ENCODE results near the gene SMU1.

SMU1 gene

GRCh38 chr9:33076046-33077004, at the start of gene SMU1:
Gene SMU1 (minus strand): TSS chr9:33076674. CDS start chr9:33076608, 66 bp downstream.
- DNase-seq (ENCODE audit: low spot score) (peak; percentile 94), FAIRE-seq (peak; percentile 86)

GRCh38 chr9:33125461-33125860, 49.0 kb upstream of the SMU1 start:
- no peak for DNase-seq (ENCODE audit: low spot score)
- no peak for FAIRE-seq

GRCh38 chr9:33124751-33125381, 48.4 kb upstream of the SMU1 start:
- DNase-seq (ENCODE audit: low spot score), result no peak
- FAIRE-seq, result no peak

GRCh38 chr9:33124046-33124445, 47.6 kb upstream of the SMU1 start:
- DNase-seq (ENCODE audit: low spot score) (no peak), FAIRE-seq (no peak)

GRCh38 chr9:33123407-33124031, 47.0 kb upstream of the SMU1 start:
- FAIRE-seq, result no peak
- no peak for DNase-seq (ENCODE audit: low spot score)

- DNase-seq (ENCODE audit: low spot score), result no peak
- FAIRE-seq, result no peak
Observed at GRCh38 chr9:33120620-33121019, 44.1 kb upstream of the SMU1 start.

- no peak for FAIRE-seq
- DNase-seq (ENCODE audit: low spot score), result no peak
Observed at GRCh38 chr9:33117796-33118195, 41.3 kb upstream of the SMU1 start.

- DNase-seq (ENCODE audit: low spot score) (no peak), FAIRE-seq (peak; percentile 73)
Observed at GRCh38 chr9:33117306-33117705, 40.8 kb upstream of the SMU1 start.

- DNase-seq (ENCODE audit: low spot score), result no peak
- FAIRE-seq, result no peak
Observed at GRCh38 chr9:33116860-33117259, 40.4 kb upstream of the SMU1 start.

GRCh38 chr9:33114746-33115145, 38.3 kb upstream of the SMU1 start:
- FAIRE-seq, result no peak

GRCh38 chr9:33113799-33114547, 37.5 kb upstream of the SMU1 start:
- no peak for FAIRE-seq

More at GRCh38 chr9:33114746-33115145, 38.3 kb upstream of the SMU1 start:
- no peak for DNase-seq (ENCODE audit: low spot score)

GRCh38 chr9:33112094-33112493, 35.6 kb upstream of the SMU1 start:
- DNase-seq (ENCODE audit: low spot score), result no peak
- no peak for FAIRE-seq

More at GRCh38 chr9:33113799-33114547, 37.5 kb upstream of the SMU1 start:
- no peak for DNase-seq (ENCODE audit: low spot score)

GRCh38 chr9:33111631-33112030, 35.2 kb upstream of the SMU1 start:
- FAIRE-seq, result no peak
- DNase-seq (ENCODE audit: low spot score), result no peak

GRCh38 chr9:33110686-33111085, 34.2 kb upstream of the SMU1 start:
- DNase-seq (ENCODE audit: low spot score), result no peak
- FAIRE-seq, result no peak

- FAIRE-seq, result no peak
- no peak for DNase-seq (ENCODE audit: low spot score)
Observed at GRCh38 chr9:33109850-33110595, 33.5 kb upstream of the SMU1 start.

GRCh38 chr9:33109097-33109496, 32.6 kb upstream of the SMU1 start:
- DNase-seq (ENCODE audit: low spot score), result no peak
- no peak for FAIRE-seq

GRCh38 chr9:33108472-33108871, 32.0 kb upstream of the SMU1 start:
- FAIRE-seq, result no peak
- DNase-seq (ENCODE audit: low spot score), result no peak

- DNase-seq (ENCODE audit: low spot score) (peak; percentile 16), FAIRE-seq (no peak)
Observed at GRCh38 chr9:33107762-33108161, 31.3 kb upstream of the SMU1 start.

GRCh38 chr9:33106827-33107621, 30.6 kb upstream of the SMU1 start:
- FAIRE-seq, result peak; percentile 82
- DNase-seq (ENCODE audit: low spot score), result peak; percentile 89

- DNase-seq (ENCODE audit: low spot score), result no peak
- FAIRE-seq, result no peak
Observed at GRCh38 chr9:33106372-33106771, 29.9 kb upstream of the SMU1 start.

Measured in RCC 7860 (cell line).